Breast epithelium (tissue), 4 donors: ENCODE measurements around the gene CHD1L. TPM values are rescaled to one million over a fixed set of nuclear protein-coding genes. Genes with fewer than 3 reads are reported as not detected.
"Not testable (repeated sequence)": the region's sequence is repeated elsewhere in the genome, so short reads cannot be mapped to it uniquely, and the experiment has no call there.

Source experiments
- DNase-seq, 2 donors: peaks; one replicate each; pipeline ENCODE4 v3.0.0-alpha.2; 2019; ENCODE audit warnings: low spot score in 2 of 2
- H3K27ac ChIP-seq, 2 donors: fragments of 200-600 bp; sonication (generic) in 1 of 2; one replicate each; pipeline ENCODE4 v1.5.1; 2016 to 2019; ENCODE audit warnings: mild to moderate bottlenecking in 1 of 2
- H3K27me3 ChIP-seq, 2 donors: fragments of 200-600 bp; sonication (generic) in 1 of 2; one replicate each; pipeline versions ENCODE4 v1.5.1 to v1.6.0; 2017 to 2019; ENCODE audit warnings: control low read depth in 1 of 2, mild to moderate bottlenecking in 1 of 2
- H3K36me3 ChIP-seq: fragments of 200-600 bp; one replicate; pipeline ENCODE4 v1.5.1; 2019
- H3K4me1 ChIP-seq, 2 donors: fragments of 200-600 bp; sonication (generic); one replicate each; pipeline ENCODE4 v1.5.1; 2016 to 2019; ENCODE audit warnings: control low read depth in 1 of 2
- H3K4me3 ChIP-seq, 3 donors: fragments of 200-600 bp; sonication (generic); 1 replicate in 2 of 3; 2 replicates in 1 of 3; pipeline ENCODE4 v1.5.1; 2016 to 2019; ENCODE audit warnings: mild to moderate bottlenecking in 3 of 3, moderate library complexity in 2 of 3
- H3K9me3 ChIP-seq, 2 donors: fragments of 200-600 bp; sonication (generic) in 1 of 2; one replicate each; pipeline ENCODE4 v1.5.1; 2016 to 2019; ENCODE audit warnings: control low read depth in 1 of 2
- CTCF ChIP-seq, 3 donors: fragments of 450-650 bp; IDR thresholded peaks; one replicate each; pipeline ENCODE4 v1.5.1; 2016 to 2017; ENCODE audit warnings: antibody characterized with exemption in 3 of 3, mild to moderate bottlenecking in 3 of 3, moderate library complexity in 3 of 3
- POLR2A ChIP-seq: fragments of 450-650 bp; IDR thresholded peaks from one replicate; pipeline ENCODE4 v1.6.1; 2016; ENCODE audit warnings: antibody characterized with exemption, mild to moderate bottlenecking, moderate library complexity
- POLR2AphosphoS5 ChIP-seq, 3 donors: sonication (generic); formaldehyde crosslinking; IDR thresholded peaks; one replicate each; pipeline ENCODE4 v1.6.1; 2017; ENCODE audit warnings: antibody characterized with exemption in 3 of 3
- intact Hi-C: fragments of 100-400 bp; cut with DNase I; formaldehyde crosslinking; loops from one replicate; pipeline ENCODE4 v1.15.1; 2023; ENCODE audit warnings: low total_unique reads
- total RNA-seq, 3 donors: library from RNA; depleted of rRNA; stranded (reverse); fragments of >200 nt; gene quantifications; one replicate each; pipeline ENCODE4 v1.1.0, GENCODE V29; 2016

The CHD1L gene
- total RNA-seq, 3 donors from 2014 or later: 16.2 to 27.9 (median 26.3) TPM

- no peaks in the 10 kb centered on the region for H3K36me3 ChIP-seq
- intact Hi-C loops: no loop called here
Measured at GRCh38 chr1:147216124-147216523, 26.4 kb upstream of the CHD1L start.

DNA sequence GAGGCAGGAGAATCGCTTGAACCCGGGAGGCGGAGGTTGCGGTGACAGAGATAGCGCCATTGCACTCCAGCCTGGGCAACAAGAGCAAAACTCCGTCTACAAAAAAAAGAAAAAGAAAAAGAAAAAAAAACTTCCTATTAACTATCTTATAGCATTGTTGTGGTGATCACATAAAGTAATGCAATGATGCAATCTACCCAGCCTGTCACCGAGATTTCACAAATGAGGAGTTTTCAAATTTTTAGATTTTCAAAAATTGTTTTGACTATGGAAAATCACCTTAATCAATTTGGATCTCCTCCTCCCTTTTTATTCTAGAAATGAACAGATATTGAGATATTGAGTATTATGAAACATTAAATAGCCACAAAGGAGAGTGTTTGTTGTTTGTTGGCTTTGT, 25.3 kb upstream of the CHD1L start:
- Histone ChIP-seq H3K4me3 (no peak overlapping the region), H3K9me3 (no peaks in the 10 kb centered on the region), H3K27me3 (no peaks in the 10 kb centered on the region), H3K27ac (no peak overlapping the region), H3K36me3 (no peaks in the 10 kb centered on the region), H3K4me1 (peaks cover 0 to 3% of the 10 kb centered on the region in 2 donors)
- TF ChIP-seq POLR2AphosphoS5 (IDR thresholded peaks at IDR 0.05) (no peak), POLR2A (no peak), CTCF (IDR thresholded peaks at IDR 0.05) (no peak)
- intact Hi-C loops: no loop called here
- no peak for DNase-seq

More at GRCh38 chr1:147216124-147216523, 26.4 kb upstream of the CHD1L start:
- Histone ChIP-seq H3K4me3 (no peak overlapping the region), H3K27me3 (no peaks in the 10 kb centered on the region), H3K27ac (no peak overlapping the region), H3K4me1 (peaks cover 0 to 3% of the 10 kb centered on the region in 2 donors), H3K9me3 (no peaks in the 10 kb centered on the region)
- TF ChIP-seq POLR2AphosphoS5 (IDR thresholded peaks at IDR 0.05) (no peak), POLR2A (no peak)
- no peak for DNase-seq

- Histone ChIP-seq H3K9me3 (no peaks in the 10 kb centered on the region), H3K27ac (no peak overlapping the region), H3K4me3 (no peak overlapping the region), H3K4me1 (peaks cover 0 to 3% of the 10 kb centered on the region in 2 donors), H3K27me3 (no peaks in the 10 kb centered on the region), H3K36me3 (no peaks in the 10 kb centered on the region)
- intact Hi-C loops: no loop called here
- no peak for DNase-seq
- TF ChIP-seq CTCF (IDR thresholded peaks at IDR 0.05) (no peak), POLR2A (no peak), POLR2AphosphoS5 (IDR thresholded peaks at IDR 0.05) (no peak)
Measured at GRCh38 chr1:147218606-147219005, 23.9 kb upstream of the CHD1L start.

DNA sequence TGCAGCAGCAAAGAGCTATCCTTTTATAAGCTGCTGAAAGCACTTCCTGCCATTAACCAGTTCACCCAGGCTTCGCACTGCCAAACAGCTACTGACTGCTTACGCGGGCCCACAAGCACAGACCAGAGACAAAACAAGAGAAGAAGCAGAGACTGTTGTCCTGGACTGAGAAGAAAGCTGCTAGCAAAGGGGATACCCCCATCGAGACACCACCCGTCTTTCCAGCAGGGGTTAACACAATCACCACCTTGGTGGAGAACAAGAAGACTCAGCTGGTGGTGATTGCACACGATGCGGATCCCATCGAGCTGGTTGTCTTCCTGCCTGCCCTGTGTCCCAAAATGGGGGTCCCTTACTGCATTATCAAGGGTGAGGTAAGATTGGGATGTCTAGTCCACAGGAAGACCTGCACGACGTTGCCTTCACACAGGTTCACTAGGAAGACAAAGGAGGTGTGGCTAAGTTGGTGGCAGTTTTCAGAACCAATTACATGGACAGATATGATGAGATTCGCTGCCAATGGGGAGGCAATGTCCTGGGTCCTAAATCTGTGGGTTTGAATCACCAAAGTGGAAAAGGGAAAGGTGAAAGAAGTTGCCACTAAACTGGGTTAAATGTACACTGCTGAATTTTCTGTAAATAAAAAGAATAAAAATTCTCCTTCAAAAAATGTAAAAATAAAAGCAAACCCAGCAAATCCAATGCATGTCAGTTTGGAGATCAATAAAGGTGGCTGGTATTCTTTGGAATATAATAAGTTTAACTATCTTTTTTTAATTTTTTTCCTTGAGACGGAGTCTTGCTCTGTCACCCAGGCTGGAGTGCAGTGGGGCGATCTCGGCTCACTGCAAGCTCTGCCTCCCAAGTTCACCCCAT, 18.5 kb upstream of the CHD1L start:
- DNase-seq: no peak
- H3K4me1 ChIP-seq: no peaks in the 10 kb centered on the region
- H3K27ac ChIP-seq: no peak overlapping the region
- intact Hi-C loops: no loop called here
- peak overlapping the region in 2 of 3 donors; percentile 65 to 68 for H3K4me3 ChIP-seq
- no peaks in the 10 kb centered on the region for H3K9me3 ChIP-seq
- no peaks in the 10 kb centered on the region for H3K27me3 ChIP-seq
- TF ChIP-seq POLR2A (no peak), POLR2AphosphoS5 (IDR thresholded peaks at IDR 0.05) (no peak), CTCF (IDR thresholded peaks at IDR 0.05) (no peak)
- no peaks in the 10 kb centered on the region for H3K36me3 ChIP-seq

GRCh38 chr1:147225193-147225730, 17.2 kb upstream of the CHD1L start, which contains the start of gene FMO5:
Gene FMO5, minus strand, starts transcription at chr1:147225339. Its CDS starts 310 bp downstream, at chr1:147225029.
- intact Hi-C loops: no loop called here
- Histone ChIP-seq H3K36me3 (no peaks in the 10 kb centered on the region), H3K4me3 (peak within 1 kb of the TSS; percentile 59 to 68 (median 65)), H3K9me3 (no peaks in the 10 kb centered on the region), H3K4me1 (no peaks in the 10 kb centered on the region), H3K27ac (peak within 1 kb of the TSS; percentile 84 to 95), H3K27me3 (no peaks in the 10 kb centered on the region)
- TF ChIP-seq CTCF (IDR thresholded peaks at IDR 0.05): peak in 2 of 3 donors; percentile 50 to 55
- no peak for TF ChIP-seq POLR2AphosphoS5 (IDR thresholded peaks at IDR 0.05)
- peak; percentile 14 for TF ChIP-seq POLR2A
- DNase-seq: peak; percentile 57 to 73

GRCh38 chr1:147231032-147231431, 11.5 kb upstream of the CHD1L start:
- intact Hi-C loops, H3K9me3 ChIP-seq, H3K36me3 ChIP-seq, H3K27ac ChIP-seq, H3K4me1 ChIP-seq, DNase-seq, H3K4me3 ChIP-seq, H3K27me3 ChIP-seq: not testable (repeated sequence)

- DNase-seq, H3K27ac ChIP-seq, intact Hi-C loops, H3K27me3 ChIP-seq, H3K4me1 ChIP-seq, H3K9me3 ChIP-seq, H3K4me3 ChIP-seq, H3K36me3 ChIP-seq: not testable (repeated sequence)
Measured at GRCh38 chr1:147233903-147234302, 8.6 kb upstream of the CHD1L start.
